Gastrocnemius medialis (tissue), 4 donors: ENCODE measurements around the gene SYT6.

Experiments used
- POLR2A ChIP-seq, 2 donors: fragments of 450-650 bp; IDR thresholded peaks; one replicate each; pipeline ENCODE4 v1.6.1; 2017; ENCODE audit warnings: antibody characterized with exemption in 2 of 2, mild to moderate bottlenecking in 2 of 2, moderate library complexity in 2 of 2
- TF ChIP-seq, protein P1 (sequence below), 5 experiments: fragments of 450-650 bp in 3 of 5; fragments of 200-600 bp in 2 of 5; sonication (generic) in 2 of 5; IDR thresholded peaks in 4 of 5; conservative IDR thresholded peaks in 1 of 5; 1 replicate in 4 of 5; 2 replicates in 1 of 5; pipeline ENCODE4 v1.5.1; 2016 to 2019; ENCODE audit warnings: antibody characterized with exemption in 5 of 5, mild to moderate bottlenecking in 3 of 5, moderate library complexity in 3 of 5

DNA sequence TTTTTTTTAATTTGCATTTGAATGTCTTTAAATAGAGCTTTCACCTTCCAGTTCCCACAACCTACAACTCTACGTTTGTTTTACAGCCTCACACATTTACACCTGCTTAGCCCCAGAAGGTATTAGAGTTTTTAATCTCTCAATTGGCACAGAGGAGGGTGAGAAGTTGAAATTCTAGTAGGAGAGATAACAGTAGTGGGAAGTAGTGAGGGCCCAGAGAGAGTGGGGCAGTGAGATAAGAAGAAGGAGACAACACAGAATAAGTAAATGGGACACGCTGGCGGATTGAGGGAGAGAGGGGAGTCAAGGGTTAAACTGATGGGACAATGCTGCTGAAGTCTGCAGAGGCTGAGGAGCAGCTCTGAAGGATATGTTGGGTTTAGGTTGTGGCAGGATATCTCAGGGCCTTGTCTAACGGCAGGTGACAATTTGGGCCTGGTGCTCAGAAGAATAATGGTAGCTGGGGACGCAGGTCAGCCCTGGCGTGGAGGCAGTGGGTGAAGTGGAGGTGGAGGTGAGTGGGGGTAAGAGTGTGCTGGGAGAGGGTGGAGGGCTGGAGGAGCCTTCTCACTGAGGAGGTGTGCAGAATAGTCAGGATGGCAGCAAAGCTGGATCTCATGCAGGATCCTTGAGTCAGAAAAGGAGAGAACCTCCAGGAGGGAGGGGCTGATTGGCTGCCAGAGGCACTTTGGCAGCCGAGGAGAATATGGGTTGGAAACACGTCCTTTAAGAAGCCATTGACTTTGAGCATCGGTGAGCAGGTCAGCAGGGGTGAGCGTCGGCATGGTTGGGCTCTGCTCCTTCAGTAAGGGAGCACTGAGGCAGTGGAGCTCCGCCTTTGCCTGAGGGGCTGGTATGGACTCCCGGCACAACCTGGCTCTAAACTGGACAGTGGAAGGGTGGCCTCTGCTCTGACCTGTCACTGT, 72.9 kb downstream of the SYT6 start:
- no peak for TF ChIP-seq POLR2A (IDR thresholded peaks at IDR 0.05)
- TF ChIP-seq, protein P1, sequence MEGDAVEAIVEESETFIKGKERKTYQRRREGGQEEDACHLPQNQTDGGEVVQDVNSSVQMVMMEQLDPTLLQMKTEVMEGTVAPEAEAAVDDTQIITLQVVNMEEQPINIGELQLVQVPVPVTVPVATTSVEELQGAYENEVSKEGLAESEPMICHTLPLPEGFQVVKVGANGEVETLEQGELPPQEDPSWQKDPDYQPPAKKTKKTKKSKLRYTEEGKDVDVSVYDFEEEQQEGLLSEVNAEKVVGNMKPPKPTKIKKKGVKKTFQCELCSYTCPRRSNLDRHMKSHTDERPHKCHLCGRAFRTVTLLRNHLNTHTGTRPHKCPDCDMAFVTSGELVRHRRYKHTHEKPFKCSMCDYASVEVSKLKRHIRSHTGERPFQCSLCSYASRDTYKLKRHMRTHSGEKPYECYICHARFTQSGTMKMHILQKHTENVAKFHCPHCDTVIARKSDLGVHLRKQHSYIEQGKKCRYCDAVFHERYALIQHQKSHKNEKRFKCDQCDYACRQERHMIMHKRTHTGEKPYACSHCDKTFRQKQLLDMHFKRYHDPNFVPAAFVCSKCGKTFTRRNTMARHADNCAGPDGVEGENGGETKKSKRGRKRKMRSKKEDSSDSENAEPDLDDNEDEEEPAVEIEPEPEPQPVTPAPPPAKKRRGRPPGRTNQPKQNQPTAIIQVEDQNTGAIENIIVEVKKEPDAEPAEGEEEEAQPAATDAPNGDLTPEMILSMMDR (IDR thresholded peaks at IDR 0.05 in 4 of 5, conservative IDR thresholded peaks at IDR 0.05 in 1 of 5), result no peak
